ENCODE data around the gene ADAM15. TPM values are rescaled to one million over a fixed set of nuclear protein-coding genes. Genes with fewer than 3 reads are reported as not detected.

ADAM15 gene
- total RNA-seq, 1 donor from 2014 or later: 7.6 TPM

- DNase-seq: no peak
- H3K4me3 Mint-ChIP-seq (ENCODE audit: unreplicated experiment): peak overlapping the region; percentile 5
- TF ChIP-seq CTCF (IDR thresholded peaks at IDR 0.05; ENCODE audit: partially characterized antibody, unreplicated experiment): no peak
- H3K27ac Mint-ChIP-seq (ENCODE audit: unreplicated experiment): no peak overlapping the region
- H3K4me1 Mint-ChIP-seq (ENCODE audit: low read depth, unreplicated experiment): no peaks in the 10 kb centered on the region
- H3K27me3 Mint-ChIP-seq (ENCODE audit: unreplicated experiment): peaks cover 2% of the 10 kb centered on the region
- H3K9me3 Mint-ChIP-seq (ENCODE audit: unreplicated experiment): peaks cover 8% of the 10 kb centered on the region
- H3K36me3 Mint-ChIP-seq (ENCODE audit: unreplicated experiment): no peaks in the 10 kb centered on the region
Measured at GRCh38 chr1:155037851-155038441, 13.2 kb upstream of the ADAM15 start.

DNA sequence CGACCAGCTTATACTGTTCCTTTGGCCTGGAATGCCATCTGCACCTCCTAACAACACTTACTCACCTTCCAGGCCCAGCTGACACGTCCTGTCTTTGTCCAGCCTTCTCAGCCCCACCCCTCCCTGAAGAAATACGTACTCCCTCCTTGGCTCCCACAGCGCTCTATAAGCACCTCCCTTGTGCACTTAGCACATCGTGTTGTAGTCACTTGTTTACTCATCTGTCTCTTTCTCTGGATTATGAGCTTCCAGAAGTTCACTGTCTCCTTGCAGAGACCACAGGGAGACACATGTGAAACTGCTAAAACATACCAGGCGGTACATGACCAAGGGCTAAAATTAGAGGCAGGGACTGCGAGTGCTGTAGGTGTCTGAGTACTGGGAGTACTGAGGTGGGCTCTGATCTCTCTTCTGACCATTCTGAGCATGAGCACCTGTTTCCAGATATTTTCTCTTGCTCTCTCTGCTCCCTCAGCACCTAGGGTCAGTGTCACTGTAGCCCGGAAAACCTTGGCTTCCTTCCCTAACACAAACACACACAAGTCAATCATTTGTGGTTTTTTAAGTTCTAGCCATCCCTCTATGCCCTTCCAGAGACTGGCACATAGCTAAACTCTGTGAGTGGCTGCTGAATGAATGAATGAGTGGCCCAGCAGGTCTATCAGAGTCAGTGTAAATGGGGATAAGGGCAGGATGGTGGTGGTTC lies 12.4 kb upstream of the ADAM15 start:
- Mint-ChIP-seq H3K4me3 (ENCODE audit: unreplicated experiment) (no peak overlapping the region), H3K36me3 (ENCODE audit: unreplicated experiment) (no peaks in the 10 kb centered on the region), H3K27ac (ENCODE audit: unreplicated experiment) (no peak overlapping the region), H3K4me1 (ENCODE audit: low read depth, unreplicated experiment) (no peaks in the 10 kb centered on the region), H3K27me3 (ENCODE audit: unreplicated experiment) (peaks cover 2% of the 10 kb centered on the region), H3K9me3 (ENCODE audit: unreplicated experiment) (peaks cover 8% of the 10 kb centered on the region)
- DNase-seq: no peak
- no peak for TF ChIP-seq CTCF (IDR thresholded peaks at IDR 0.05; ENCODE audit: partially characterized antibody, unreplicated experiment)

DNA sequence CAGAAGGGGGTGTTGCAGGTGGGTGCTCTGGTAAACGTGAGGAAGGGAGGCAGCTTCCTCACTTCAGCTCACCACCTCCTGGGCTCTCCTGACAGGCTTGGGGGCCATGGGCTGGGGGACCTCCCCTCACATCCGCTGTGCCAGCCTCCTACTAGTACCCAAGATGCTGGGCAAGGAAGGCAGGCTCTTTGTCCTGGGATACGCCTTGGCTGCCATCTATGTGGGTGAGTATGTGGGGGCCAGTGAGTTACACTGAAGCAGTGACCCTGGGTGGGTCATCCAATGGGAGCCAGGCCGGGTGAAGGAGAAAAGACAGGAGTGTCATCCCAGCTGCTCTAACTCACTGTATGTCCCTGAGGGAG lies 11.8 kb upstream of the ADAM15 start:
- peaks cover 2% of the 10 kb centered on the region for H3K27me3 Mint-ChIP-seq (ENCODE audit: unreplicated experiment)
- DNase-seq: no peak
- H3K4me3 Mint-ChIP-seq (ENCODE audit: unreplicated experiment): no peak overlapping the region
- no peak overlapping the region for H3K27ac Mint-ChIP-seq (ENCODE audit: unreplicated experiment)
- H3K9me3 Mint-ChIP-seq (ENCODE audit: unreplicated experiment): peaks cover 3% of the 10 kb centered on the region
- no peaks in the 10 kb centered on the region for H3K4me1 Mint-ChIP-seq (ENCODE audit: low read depth, unreplicated experiment)
- no peaks in the 10 kb centered on the region for H3K36me3 Mint-ChIP-seq (ENCODE audit: unreplicated experiment)
- no peak for TF ChIP-seq CTCF (IDR thresholded peaks at IDR 0.05; ENCODE audit: partially characterized antibody, unreplicated experiment)

DNA sequence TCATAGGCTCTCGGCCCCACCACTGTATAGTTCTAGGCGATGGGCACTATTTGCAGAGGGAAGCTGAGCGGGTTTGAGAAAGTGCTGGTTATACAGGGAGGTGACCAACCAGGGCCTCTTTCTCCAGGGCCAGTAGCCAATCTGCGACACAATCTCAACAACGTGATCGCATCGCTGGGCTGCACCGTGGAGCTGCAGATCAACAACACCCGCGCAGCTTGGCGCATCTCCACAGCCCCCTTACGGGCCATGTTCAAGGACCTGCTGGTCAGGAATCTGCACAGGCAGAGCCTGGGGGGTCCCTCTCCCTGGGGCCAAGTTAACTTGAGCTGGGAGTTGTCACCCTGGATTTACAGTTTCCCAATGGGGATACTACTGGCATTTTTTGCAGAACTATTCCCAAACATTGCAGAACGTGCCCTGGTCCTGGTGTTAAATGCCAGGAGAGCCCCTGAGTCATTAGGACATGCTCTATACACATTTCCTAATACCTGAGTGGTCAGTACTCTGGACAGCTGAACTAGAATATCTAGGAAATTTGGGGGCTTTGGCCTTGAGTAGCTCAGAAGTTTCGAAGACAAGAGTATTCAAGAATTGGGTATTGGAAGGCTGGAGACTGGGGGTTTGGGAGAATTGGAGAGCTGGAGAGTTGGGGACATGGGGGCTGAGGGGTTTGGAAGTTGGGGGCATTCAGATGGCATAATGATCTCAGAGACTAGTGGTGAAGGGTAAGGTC lies 10.6 kb upstream of the ADAM15 start:
- DNase-seq: no peak
- Mint-ChIP-seq H3K9me3 (ENCODE audit: unreplicated experiment) (peaks cover 2% of the 10 kb centered on the region), H3K27ac (ENCODE audit: unreplicated experiment) (no peak overlapping the region), H3K4me3 (ENCODE audit: unreplicated experiment) (no peak overlapping the region), H3K27me3 (ENCODE audit: unreplicated experiment) (peaks cover 7% of the 10 kb centered on the region), H3K36me3 (ENCODE audit: unreplicated experiment) (no peaks in the 10 kb centered on the region), H3K4me1 (ENCODE audit: low read depth, unreplicated experiment) (peaks cover 4% of the 10 kb centered on the region)
- no peak for TF ChIP-seq CTCF (IDR thresholded peaks at IDR 0.05; ENCODE audit: partially characterized antibody, unreplicated experiment)

DNA sequence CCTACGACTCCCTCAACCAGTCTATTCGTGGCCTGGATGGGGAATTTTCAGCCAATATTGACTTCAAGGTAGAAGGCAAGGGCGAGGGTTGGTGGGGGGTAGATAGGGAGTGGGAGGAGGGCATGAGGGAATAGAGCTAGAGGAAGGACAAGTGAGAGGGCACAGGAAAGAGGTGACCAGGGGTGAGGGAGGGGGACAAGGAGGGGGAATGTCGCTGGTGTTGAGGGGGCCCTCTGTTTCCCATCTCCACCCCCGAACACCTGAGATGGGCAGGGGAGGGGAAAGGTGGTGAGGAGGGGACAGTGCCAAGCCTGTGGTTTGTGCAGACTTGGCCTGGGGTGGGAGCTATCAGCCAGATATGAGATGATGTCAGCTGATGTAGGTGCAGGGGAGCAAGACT lies 8.3 kb upstream of the ADAM15 start:
- TF ChIP-seq CTCF (IDR thresholded peaks at IDR 0.05; ENCODE audit: partially characterized antibody, unreplicated experiment): no peak
- Mint-ChIP-seq H3K9me3 (ENCODE audit: unreplicated experiment) (peaks cover 6% of the 10 kb centered on the region), H3K27me3 (ENCODE audit: unreplicated experiment) (peaks cover 5% of the 10 kb centered on the region), H3K4me1 (ENCODE audit: low read depth, unreplicated experiment) (peaks cover 4% of the 10 kb centered on the region), H3K27ac (ENCODE audit: unreplicated experiment) (no peak overlapping the region), H3K4me3 (ENCODE audit: unreplicated experiment) (no peak overlapping the region), H3K36me3 (ENCODE audit: unreplicated experiment) (no peaks in the 10 kb centered on the region)
- DNase-seq: no peak
